ENCODE data around the gene TULP4. TPM values are rescaled to one million over a fixed set of nuclear protein-coding genes. Genes with fewer than 3 reads are reported as not detected.
"Not testable (repeated sequence)": the region's sequence is repeated elsewhere in the genome, so short reads cannot be mapped to it uniquely, and the experiment has no call there.

TULP4 gene
- total RNA-seq, 1 experiment from 2014 or later = 52.8 TPM

GRCh38 chr6:158344534-158344933, 32.3 kb downstream of the TULP4 start:
- ATAC-seq = no peak
- H3K27me3 Mint-ChIP-seq (ENCODE audit: low read depth) = peaks cover 3% of the 10 kb centered on the region; the same call in 1 of the 2 replicates
- peaks cover 32% of the 10 kb centered on the region for H3K4me1 Mint-ChIP-seq
- DNase-seq (ENCODE audit: low spot score) = no peak
- H3K4me3 Mint-ChIP-seq = no peak overlapping the region
- CTCF ChIA-PET = no interaction called here
- TF ChIP-seq NFATC4 (CRISPR knock-in tag; IDR thresholded peaks at IDR 0.05) (no peak), TEAD4 (CRISPR knock-in tag; IDR thresholded peaks at IDR 0.05) (no peak), CTCF (IDR thresholded peaks at IDR 0.05) (no peak), E2F5 (CRISPR knock-in tag; IDR thresholded peaks at IDR 0.05) (no peak), ZNF416 (CRISPR knock-in tag; IDR thresholded peaks at IDR 0.05) (no peak), ZNF425 (CRISPR knock-in tag; conservative IDR thresholded peaks at IDR 0.05) (no peak), ATF6 (CRISPR knock-in tag; IDR thresholded peaks at IDR 0.05) (no peak), ZNF317 (CRISPR knock-in tag; IDR thresholded peaks at IDR 0.05; ENCODE audit: borderline replicate concordance, low read depth) (no peak), AR (CRISPR knock-in tag; IDR thresholded peaks at IDR 0.05) (no peak), PREB (CRISPR knock-in tag; IDR thresholded peaks at IDR 0.05; ENCODE audit: borderline replicate concordance) (no peak), JAZF1 (CRISPR knock-in tag; IDR thresholded peaks at IDR 0.05) (no peak), IRF1 (CRISPR knock-in tag; IDR thresholded peaks at IDR 0.05) (no peak), FOXP1 (CRISPR knock-in tag; IDR thresholded peaks at IDR 0.05; ENCODE audit: borderline replicate concordance) (no peak), ZNF396 (CRISPR knock-in tag; IDR thresholded peaks at IDR 0.05; ENCODE audit: borderline replicate concordance) (no peak)
- peaks cover 66% of the 10 kb centered on the region for H3K36me3 Mint-ChIP-seq
- peaks cover 58% of the 10 kb centered on the region for H3K9me3 Mint-ChIP-seq
- no peak overlapping the region; the same call in 1 of the 2 replicates for H3K27ac Mint-ChIP-seq
- POLR2A ChIA-PET = no interaction called here

- H3K27me3 Mint-ChIP-seq (ENCODE audit: low read depth); CTCF ChIA-PET; H3K4me3 Mint-ChIP-seq; ATAC-seq; POLR2A ChIA-PET; H3K27ac Mint-ChIP-seq; DNase-seq (ENCODE audit: low spot score): not testable (repeated sequence)
- Mint-ChIP-seq H3K4me1 (peaks cover 24% of the 10 kb centered on the region), H3K36me3 (peaks cover 61% of the 10 kb centered on the region), H3K9me3 (peaks cover 49% of the 10 kb centered on the region)
Measured at GRCh38 chr6:158345444-158345843, 33.2 kb downstream of the TULP4 start.
